ENCODE measurements around the gene RHBDL2. TPM values are rescaled to one million over a fixed set of nuclear protein-coding genes. Genes with fewer than 3 reads are reported as not detected.

Gene RHBDL2
- total and polyA plus RNA-seq, 12 donors, result 0.07 to 0.69 (median 0.28) TPM; not detected in 5

GRCh38 chr1:38923607-38924006 lies 18.0 kb downstream of the RHBDL2 start:
- no peak for DNase-seq
- no peaks in the 10 kb centered on the region for H3K27me3 ChIP-seq
- intact Hi-C loops (cut with DNase I), result no loop called here
- H3K9me3 ChIP-seq (replicated peaks in 1 of 3), result no peaks in the 10 kb centered on the region
- H3K36me3 ChIP-seq (replicated peaks in 1 of 2), result no peaks in the 10 kb centered on the region
- 84 to 92% (median 88%) methylated on average over 3 of the region's 3 CpGs for WGBS, 4 donors
- TF ChIP-seq CTCF (IDR thresholded peaks at IDR 0.05) (no peak), POLR2A (IDR thresholded peaks at IDR 0.05) (no peak)
- no peak overlapping the region for H3K4me3 ChIP-seq
- no peaks in the 10 kb centered on the region for H3K4me1 ChIP-seq (replicated peaks in 1 of 2)
- H3K27ac ChIP-seq, result no peak overlapping the region

GRCh38 chr1:38919130-38919529 lies 22.5 kb downstream of the RHBDL2 start:
- Histone ChIP-seq H3K36me3 (replicated peaks in 1 of 2) (no peaks in the 10 kb centered on the region), H3K27ac (no peak overlapping the region), H3K9me3 (replicated peaks in 1 of 3) (no peaks in the 10 kb centered on the region), H3K4me3 (no peak overlapping the region), H3K4me1 (replicated peaks in 1 of 2) (no peaks in the 10 kb centered on the region), H3K27me3 (no peaks in the 10 kb centered on the region)
- WGBS, 4 donors, result 46 to 71% (median 58%) methylated on average over 3 of the region's 3 CpGs
- intact Hi-C loops (cut with DNase I), result no loop called here
- peak in 4 of 7 donors; percentile 24 to 59 (median 42) for DNase-seq
- TF ChIP-seq POLR2A (IDR thresholded peaks at IDR 0.05), result no peak
- peak in 1 of 6 experiments; percentile 12 for TF ChIP-seq CTCF (IDR thresholded peaks at IDR 0.05)

GRCh38 chr1:38918568-38918967 lies 23.1 kb downstream of the RHBDL2 start:
- no peak overlapping the region for H3K27ac ChIP-seq
- no peaks in the 10 kb centered on the region for H3K9me3 ChIP-seq (replicated peaks in 1 of 3)
- no peaks in the 10 kb centered on the region for H3K36me3 ChIP-seq (replicated peaks in 1 of 2)
- TF ChIP-seq CTCF (IDR thresholded peaks at IDR 0.05) (no peak), POLR2A (IDR thresholded peaks at IDR 0.05) (no peak)
- 78 to 86% (median 80%) methylated on average over 5 of the region's 5 CpGs for WGBS, 4 donors
- H3K4me1 ChIP-seq (replicated peaks in 1 of 2), result no peaks in the 10 kb centered on the region
- no peak for DNase-seq
- intact Hi-C loops (cut with DNase I), result no loop called here
- no peaks in the 10 kb centered on the region for H3K27me3 ChIP-seq
- no peak overlapping the region for H3K4me3 ChIP-seq

- intact Hi-C loops (cut with DNase I), result no loop called here
- WGBS, 4 donors, result 92 to 94% (median 93%) methylated on average over 1 of the region's 1 CpG
These were observed 23.9 kb downstream of the RHBDL2 start for GRCh38 chr1:38917772-38918171.

More at GRCh38 chr1:38917772-38918171, 23.9 kb downstream of the RHBDL2 start:
- Histone ChIP-seq H3K27me3 (no peaks in the 10 kb centered on the region), H3K27ac (no peak overlapping the region), H3K4me1 (replicated peaks in 1 of 2) (no peaks in the 10 kb centered on the region), H3K4me3 (no peak overlapping the region), H3K9me3 (replicated peaks in 1 of 3) (no peaks in the 10 kb centered on the region), H3K36me3 (replicated peaks in 1 of 2) (no peaks in the 10 kb centered on the region)
- no peak for TF ChIP-seq CTCF (IDR thresholded peaks at IDR 0.05)
- no peak for TF ChIP-seq POLR2A (IDR thresholded peaks at IDR 0.05)
- no peak for DNase-seq
